Muscle layer of colon (tissue), 2 donors: ENCODE measurements around the gene TBXAS1.

Experiments
- H3K27ac ChIP-seq: one replicate; pipeline ENCODE4 v1.7.0; 2013; ENCODE audit warnings: low read depth, mild to moderate bottlenecking, low read length, moderate library complexity
- H3K27me3 ChIP-seq, 2 donors: one replicate each; pipeline ENCODE4 v1.7.0; 2013; ENCODE audit warnings: low read length in 2 of 2, mild to moderate bottlenecking in 2 of 2; ENCODE audit not compliant: insufficient read depth in 2 of 2, control insufficient read depth in 1 of 2
- H3K36me3 ChIP-seq: one replicate; pipeline ENCODE4 v1.7.0; 2013; ENCODE audit warnings: mild to moderate bottlenecking, low read length; ENCODE audit not compliant: insufficient read depth
- H3K4me1 ChIP-seq: one replicate; pipeline ENCODE4 v1.7.0; 2013; ENCODE audit warnings: mild to moderate bottlenecking, low read length; ENCODE audit not compliant: insufficient read depth
- H3K4me3 ChIP-seq, 2 donors: one replicate each; pipeline ENCODE4 v1.7.0; 2013; ENCODE audit warnings: low read length in 2 of 2, low read depth in 1 of 2, mild to moderate bottlenecking in 1 of 2, moderate library complexity in 1 of 2
- H3K9ac ChIP-seq: one replicate; pipeline ENCODE4 v1.7.0; 2013; ENCODE audit warnings: low read length
- H3K9me3 ChIP-seq: one replicate; pipeline ENCODE4 v1.7.0; 2013; ENCODE audit warnings: mild to moderate bottlenecking, low read length
- donor health status: abdominal sarcoma.
- donor health status: Adenocarcinoma of cecum.

Gene TBXAS1

DNA sequence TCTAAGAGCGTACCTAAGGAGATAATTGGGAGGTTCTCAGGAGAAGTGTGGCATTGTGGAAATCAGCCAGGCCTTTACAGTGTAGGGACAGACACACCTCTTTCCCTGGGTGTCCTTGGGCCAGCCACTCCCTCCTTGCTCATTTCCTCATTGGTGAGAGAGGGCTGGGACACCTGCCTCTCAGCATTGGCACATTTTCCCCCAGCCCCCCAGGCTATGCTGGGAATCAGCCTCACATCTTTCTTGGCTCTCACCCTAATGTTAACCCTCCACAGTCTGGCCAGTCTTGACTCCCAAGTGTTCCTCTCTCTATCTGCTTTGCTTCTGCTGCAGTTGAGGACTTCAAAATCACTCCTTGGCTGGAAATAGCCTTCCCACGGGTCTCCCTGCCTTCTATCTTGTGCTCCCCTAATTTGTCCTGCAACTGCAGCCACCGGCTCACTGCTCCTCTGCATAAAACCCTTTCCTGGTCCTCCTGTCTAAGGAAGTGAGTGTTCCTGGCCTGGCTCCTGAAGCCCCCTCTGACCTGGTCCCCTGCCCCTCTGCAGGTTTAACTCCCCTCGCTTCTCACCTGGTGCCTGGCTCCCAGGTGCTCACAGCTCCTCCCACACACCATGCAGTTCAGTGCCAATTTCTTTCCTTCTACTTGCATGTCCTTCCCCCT is 15.8 kb downstream of the TBXAS1 start:
- H3K27ac ChIP-seq = no peak overlapping the region
- H3K4me3 ChIP-seq = no peak overlapping the region

DNA sequence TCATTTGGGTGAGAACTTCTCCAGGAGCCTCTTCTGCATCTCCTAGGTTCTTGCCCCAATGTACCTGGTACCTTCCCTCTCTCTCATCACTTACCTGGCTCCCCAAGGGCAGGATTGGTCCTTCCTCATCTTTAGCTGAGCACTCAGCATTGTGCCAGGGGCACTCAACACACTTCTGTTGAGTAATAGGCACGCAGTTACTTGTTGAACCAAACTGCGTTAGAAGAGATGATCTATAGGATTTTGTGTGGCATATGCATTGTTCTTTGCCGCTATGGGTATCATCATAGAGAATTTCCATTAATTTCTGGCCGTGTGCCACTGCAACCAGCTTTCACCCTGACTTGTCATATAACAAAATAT is 16.4 kb downstream of the TBXAS1 start:
- H3K9ac ChIP-seq = no peak overlapping the region
- H3K27me3 ChIP-seq = no peaks in the 10 kb centered on the region
- H3K27ac ChIP-seq = no peak overlapping the region
- no peaks in the 10 kb centered on the region for H3K4me1 ChIP-seq
- no peaks in the 10 kb centered on the region for H3K36me3 ChIP-seq
- H3K4me3 ChIP-seq = no peak overlapping the region
- no peaks in the 10 kb centered on the region for H3K9me3 ChIP-seq

More for the DNA sequence above, 15.8 kb downstream of the TBXAS1 start:
- Histone ChIP-seq H3K27me3 (no peaks in the 10 kb centered on the region), H3K4me1 (no peaks in the 10 kb centered on the region), H3K36me3 (no peaks in the 10 kb centered on the region), H3K9me3 (no peaks in the 10 kb centered on the region), H3K9ac (no peak overlapping the region)

DNA sequence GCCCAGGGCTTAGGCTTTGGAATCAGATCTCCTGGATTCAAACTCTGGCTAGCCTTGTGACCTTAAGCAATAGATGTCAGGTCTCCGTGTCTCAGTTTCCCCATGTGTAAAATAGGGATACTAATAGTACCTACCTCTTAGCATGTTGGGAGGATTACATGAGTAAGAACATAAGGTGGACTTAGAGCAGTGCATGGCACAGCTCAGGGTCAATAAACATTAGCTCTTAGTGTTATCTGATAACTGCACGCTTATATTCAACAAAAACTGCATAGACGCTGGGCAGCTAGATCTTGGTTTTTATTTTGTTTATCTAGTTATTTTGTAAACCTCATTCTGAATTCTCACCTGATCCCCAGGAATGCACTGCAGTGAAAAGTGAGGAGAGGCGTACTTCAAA is 17.2 kb downstream of the TBXAS1 start:
- Histone ChIP-seq H3K4me3 (no peak overlapping the region), H3K36me3 (no peaks in the 10 kb centered on the region), H3K9me3 (no peaks in the 10 kb centered on the region), H3K27ac (no peak overlapping the region), H3K9ac (no peak overlapping the region), H3K27me3 (no peaks in the 10 kb centered on the region), H3K4me1 (no peaks in the 10 kb centered on the region)

DNA sequence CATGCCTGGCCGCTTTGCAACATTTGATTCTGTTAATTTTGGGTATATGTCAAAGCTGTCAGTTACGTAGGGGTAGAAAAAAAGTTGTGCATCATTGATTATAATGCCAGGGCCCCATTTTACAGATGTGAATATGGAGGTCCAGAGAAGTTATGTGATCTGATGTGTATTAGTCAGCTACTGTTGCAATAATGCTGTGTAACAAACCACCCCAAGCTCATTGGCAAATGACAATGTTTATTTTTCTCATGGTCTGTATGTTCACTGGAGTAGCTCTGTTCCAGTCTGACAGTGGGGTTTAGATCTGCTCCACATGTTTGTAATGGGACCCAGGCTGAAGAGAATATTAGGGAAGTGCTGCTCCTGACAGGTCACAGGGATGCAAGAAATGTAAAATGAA is 19.2 kb downstream of the TBXAS1 start:
- Histone ChIP-seq H3K27me3 (no peaks in the 10 kb centered on the region), H3K36me3 (no peaks in the 10 kb centered on the region), H3K4me1 (no peaks in the 10 kb centered on the region), H3K9ac (no peak overlapping the region), H3K9me3 (no peaks in the 10 kb centered on the region), H3K4me3 (no peak overlapping the region), H3K27ac (no peak overlapping the region)

DNA sequence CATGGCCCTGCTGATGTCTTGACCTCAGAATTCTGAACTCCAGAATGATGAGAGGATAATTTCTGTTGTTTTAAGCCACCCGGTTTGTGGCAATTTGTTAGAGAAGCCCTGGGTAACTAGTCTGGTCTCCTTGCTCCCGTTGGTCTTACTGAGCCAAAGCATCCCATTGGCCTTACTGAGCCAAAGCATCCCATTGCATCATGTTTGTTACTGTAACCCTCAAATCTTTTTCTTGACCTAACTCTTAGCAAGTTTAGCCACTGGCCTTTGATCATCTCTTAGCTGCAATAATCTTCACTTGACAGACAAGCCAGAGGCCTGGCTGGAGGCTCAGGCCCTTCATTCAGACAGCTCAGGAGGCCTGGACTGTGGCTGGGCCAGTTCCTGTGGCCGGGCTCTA is 21.8 kb downstream of the TBXAS1 start:
- Histone ChIP-seq H3K27ac (no peak overlapping the region), H3K9me3 (no peaks in the 10 kb centered on the region), H3K27me3 (no peaks in the 10 kb centered on the region), H3K4me1 (no peaks in the 10 kb centered on the region), H3K4me3 (no peak overlapping the region), H3K9ac (no peak overlapping the region), H3K36me3 (no peaks in the 10 kb centered on the region)

DNA sequence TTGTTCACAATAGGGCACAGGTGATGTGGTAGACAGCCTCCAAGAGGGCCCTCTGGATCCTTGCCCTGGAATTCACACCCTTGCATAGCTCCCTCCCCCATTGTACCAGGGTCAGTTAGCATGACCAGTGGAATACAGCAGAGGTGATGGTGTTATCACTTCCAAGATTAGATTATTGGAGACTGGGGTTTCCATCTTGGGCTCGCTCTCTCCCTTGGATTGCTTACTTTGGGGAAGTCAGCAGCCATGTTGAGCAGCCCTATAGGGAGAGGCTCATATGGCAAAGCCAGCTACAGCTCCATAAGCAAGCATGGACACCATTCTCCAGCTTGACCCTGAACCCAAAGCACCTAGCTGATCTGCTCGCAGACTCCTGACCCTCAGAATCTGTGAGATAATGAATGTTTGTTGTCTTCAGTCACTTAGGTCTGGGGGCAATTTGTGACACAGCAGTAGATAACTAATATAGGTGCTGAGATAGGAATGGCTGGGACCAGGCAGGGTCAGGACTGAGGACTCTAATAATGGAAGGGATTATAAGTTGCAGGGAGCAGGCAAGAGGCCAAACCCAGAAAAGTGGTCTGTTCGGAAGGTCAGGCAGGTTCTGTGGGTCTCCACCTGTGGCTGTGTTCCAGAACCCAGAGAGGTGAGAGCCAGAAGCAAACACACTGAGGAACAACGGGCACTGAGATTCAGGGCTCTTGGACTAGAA is 22.9 kb downstream of the TBXAS1 start:
- Histone ChIP-seq H3K27me3 (no peaks in the 10 kb centered on the region), H3K4me3 (no peak overlapping the region), H3K4me1 (no peaks in the 10 kb centered on the region), H3K27ac (no peak overlapping the region), H3K36me3 (no peaks in the 10 kb centered on the region), H3K9ac (no peak overlapping the region), H3K9me3 (no peaks in the 10 kb centered on the region)

DNA sequence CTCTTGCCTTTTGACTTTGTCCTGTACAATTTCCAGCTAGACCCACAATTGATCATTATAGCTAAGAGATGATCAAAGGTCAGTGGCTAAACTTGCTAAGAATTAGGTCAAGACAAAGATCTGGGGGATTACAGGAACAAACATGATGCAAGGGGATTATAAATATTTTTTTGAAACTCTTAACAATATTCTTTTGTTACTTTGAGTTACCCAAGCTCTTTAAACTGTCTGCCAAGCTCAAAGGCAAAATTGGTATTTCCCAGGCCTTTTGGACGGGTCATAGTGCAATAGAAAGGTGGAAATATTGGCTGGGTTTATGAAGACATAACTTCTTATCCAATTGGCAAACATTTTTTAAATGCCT is 23.4 kb downstream of the TBXAS1 start:
- no peaks in the 10 kb centered on the region for H3K27me3 ChIP-seq
- H3K27ac ChIP-seq = no peak overlapping the region
- H3K9ac ChIP-seq = no peak overlapping the region
- no peak overlapping the region for H3K4me3 ChIP-seq
- H3K9me3 ChIP-seq = no peaks in the 10 kb centered on the region
- no peaks in the 10 kb centered on the region for H3K4me1 ChIP-seq
- no peaks in the 10 kb centered on the region for H3K36me3 ChIP-seq

DNA sequence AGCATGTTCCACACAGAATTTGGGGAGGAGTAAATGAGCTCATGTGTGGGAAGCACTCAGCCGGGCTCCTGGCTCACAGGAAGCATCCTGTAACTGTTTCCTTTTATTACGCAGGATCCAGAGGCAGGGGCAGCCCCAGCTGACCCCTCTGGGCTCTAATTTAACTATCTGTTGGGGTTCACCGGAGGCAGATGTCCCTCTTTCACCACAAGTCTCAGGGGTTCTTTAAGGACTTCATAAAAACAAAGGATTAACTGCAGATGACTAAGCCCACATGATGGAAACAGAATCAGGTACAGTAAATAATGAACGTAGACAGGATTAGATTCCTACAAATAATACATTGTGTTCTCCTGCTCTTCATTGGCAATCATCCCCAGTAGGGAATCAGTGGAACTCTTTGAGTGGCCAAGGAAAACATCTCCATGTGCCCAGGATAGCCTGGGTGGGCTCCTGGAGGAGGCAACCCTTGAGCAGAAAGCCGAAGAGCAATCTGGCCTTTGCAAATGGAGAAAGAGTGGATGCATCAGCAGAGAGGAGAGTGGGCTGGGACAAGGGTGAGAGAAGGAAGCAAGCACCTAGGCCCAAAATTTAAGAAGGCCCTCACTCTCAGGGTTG is 24.6 kb downstream of the TBXAS1 start:
- no peak overlapping the region for H3K27ac ChIP-seq
- H3K4me3 ChIP-seq = no peak overlapping the region
- H3K27me3 ChIP-seq = no peaks in the 10 kb centered on the region
- H3K36me3 ChIP-seq = no peaks in the 10 kb centered on the region
- no peaks in the 10 kb centered on the region for H3K9me3 ChIP-seq
- H3K4me1 ChIP-seq = no peaks in the 10 kb centered on the region
- H3K9ac ChIP-seq = no peak overlapping the region

DNA sequence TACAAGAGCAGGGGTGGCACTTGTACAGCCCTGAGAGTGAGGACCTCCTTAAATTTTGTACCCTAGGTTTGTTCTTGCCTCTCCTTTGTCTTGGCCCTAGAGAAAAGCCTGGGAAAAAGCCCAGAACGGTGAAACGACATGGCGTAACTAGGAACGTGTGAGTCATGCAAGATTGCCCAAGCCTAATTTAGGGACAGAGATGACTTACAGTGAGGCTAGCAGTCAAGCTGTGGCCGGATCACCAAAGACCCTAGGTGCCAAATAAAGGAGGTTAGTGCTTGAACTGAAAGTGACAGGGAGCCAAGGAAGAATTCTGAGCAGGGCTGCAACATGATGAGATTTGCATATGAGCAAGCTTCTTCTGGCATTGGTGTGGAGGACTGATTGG is 25.1 kb downstream of the TBXAS1 start:
- no peak overlapping the region for H3K9ac ChIP-seq
- no peaks in the 10 kb centered on the region for H3K9me3 ChIP-seq
- no peak overlapping the region for H3K27ac ChIP-seq
- H3K27me3 ChIP-seq = no peaks in the 10 kb centered on the region
- no peaks in the 10 kb centered on the region for H3K4me1 ChIP-seq
- no peak overlapping the region for H3K4me3 ChIP-seq
- H3K36me3 ChIP-seq = no peaks in the 10 kb centered on the region

DNA sequence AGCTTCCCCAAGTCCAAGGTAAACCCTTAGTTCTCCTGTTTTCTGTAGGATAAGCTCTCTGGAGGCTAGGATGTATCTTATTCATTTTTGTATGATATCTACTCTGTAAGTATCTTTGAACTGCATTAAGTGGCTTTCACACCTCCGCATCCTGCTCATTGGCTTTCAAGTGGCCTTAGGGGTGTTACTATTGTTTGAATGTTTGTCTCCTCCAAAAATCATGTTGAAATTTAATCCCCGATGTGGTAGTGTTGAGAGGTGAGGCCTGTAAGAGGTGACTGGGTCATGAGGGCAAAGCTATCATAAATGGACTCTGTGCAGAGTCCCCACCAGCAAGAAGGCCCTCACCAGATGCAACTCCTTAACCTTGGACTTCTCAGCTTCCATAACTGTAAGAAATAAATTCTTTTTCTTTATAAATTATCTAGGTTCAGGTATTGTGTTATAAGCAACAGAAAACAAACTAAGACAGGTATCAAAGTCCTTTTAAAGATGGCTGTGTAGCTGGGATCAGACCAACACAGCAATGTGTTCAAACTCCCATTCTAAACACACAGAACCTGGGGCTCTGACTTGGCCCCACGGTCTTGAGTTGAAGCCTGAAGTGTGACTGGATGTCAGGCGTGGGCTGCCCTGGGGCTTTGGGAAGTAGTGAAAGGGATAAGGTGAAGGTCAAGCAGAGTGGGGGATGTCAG is 25.9 kb downstream of the TBXAS1 start:
- H3K27ac ChIP-seq = no peak overlapping the region
- no peaks in the 10 kb centered on the region for H3K9me3 ChIP-seq
- no peaks in the 10 kb centered on the region for H3K36me3 ChIP-seq
- H3K9ac ChIP-seq = no peak overlapping the region
- no peak overlapping the region for H3K4me3 ChIP-seq
- H3K4me1 ChIP-seq = no peaks in the 10 kb centered on the region
- H3K27me3 ChIP-seq = no peaks in the 10 kb centered on the region

DNA sequence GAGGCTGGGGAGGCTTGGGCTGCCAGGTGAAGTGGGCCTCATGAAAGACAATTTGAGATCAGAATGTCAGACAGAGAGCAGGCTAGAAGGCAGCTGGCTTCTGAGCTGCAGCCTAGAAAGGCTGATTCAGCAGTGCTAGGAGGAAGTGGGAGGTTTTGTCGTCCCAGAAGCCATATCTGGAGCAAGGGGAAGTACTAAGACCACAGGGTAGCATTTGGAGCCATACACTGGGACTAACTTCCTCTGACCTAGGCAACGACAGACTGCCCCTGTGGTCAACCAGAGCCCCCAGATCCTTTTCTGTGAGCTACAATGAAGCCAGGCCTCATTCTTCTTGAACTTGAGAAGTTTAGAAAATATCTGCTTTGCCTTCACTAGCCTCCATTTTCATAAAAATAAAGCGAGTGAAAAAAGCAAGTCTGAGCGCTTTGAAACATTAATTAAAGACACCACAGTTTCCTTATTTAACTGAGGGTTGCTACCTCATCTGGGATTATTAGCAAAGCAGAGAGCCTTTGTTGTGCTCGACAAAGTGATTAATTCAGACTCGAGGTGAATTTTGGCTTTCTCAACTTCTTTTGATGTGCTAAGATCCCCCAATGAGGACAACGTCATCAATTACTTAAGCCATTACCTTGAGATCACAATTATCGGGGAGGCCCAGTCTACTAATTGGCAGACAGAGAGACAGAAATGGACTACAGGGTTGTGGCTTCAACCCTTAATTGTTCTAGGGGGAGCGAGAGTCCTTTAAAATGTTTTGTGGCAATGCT is 26.6 kb downstream of the TBXAS1 start:
- H3K9ac ChIP-seq = no peak overlapping the region
- H3K4me3 ChIP-seq = no peak overlapping the region
- no peaks in the 10 kb centered on the region for H3K9me3 ChIP-seq
- H3K27ac ChIP-seq = no peak overlapping the region
- H3K4me1 ChIP-seq = no peaks in the 10 kb centered on the region
- H3K36me3 ChIP-seq = no peaks in the 10 kb centered on the region
- H3K27me3 ChIP-seq = no peaks in the 10 kb centered on the region
